ENCODE data around the gene TMEM72. TPM values are rescaled to one million over a fixed set of nuclear protein-coding genes. Genes with fewer than 3 reads are reported as not detected.

The TMEM72 gene
- total and polyA plus RNA-seq, 2 donors (not counting 1 experiment from before 2014, with no cell fraction given): not detected

- H3K9ac ChIP-seq (ENCODE audit: low read length): peak overlapping the region; percentile 15
- no peak for ATAC-seq (ENCODE audit: low read depth)
- no peak for TF ChIP-seq EZH2 (IDR thresholded peaks at IDR 0.05; ENCODE audit: borderline replicate concordance, insufficient read depth, low read depth, low read length, poor library complexity, severe bottlenecking)
- TF ChIP-seq, protein P1, sequence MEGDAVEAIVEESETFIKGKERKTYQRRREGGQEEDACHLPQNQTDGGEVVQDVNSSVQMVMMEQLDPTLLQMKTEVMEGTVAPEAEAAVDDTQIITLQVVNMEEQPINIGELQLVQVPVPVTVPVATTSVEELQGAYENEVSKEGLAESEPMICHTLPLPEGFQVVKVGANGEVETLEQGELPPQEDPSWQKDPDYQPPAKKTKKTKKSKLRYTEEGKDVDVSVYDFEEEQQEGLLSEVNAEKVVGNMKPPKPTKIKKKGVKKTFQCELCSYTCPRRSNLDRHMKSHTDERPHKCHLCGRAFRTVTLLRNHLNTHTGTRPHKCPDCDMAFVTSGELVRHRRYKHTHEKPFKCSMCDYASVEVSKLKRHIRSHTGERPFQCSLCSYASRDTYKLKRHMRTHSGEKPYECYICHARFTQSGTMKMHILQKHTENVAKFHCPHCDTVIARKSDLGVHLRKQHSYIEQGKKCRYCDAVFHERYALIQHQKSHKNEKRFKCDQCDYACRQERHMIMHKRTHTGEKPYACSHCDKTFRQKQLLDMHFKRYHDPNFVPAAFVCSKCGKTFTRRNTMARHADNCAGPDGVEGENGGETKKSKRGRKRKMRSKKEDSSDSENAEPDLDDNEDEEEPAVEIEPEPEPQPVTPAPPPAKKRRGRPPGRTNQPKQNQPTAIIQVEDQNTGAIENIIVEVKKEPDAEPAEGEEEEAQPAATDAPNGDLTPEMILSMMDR (IDR thresholded peaks at IDR 0.05): no peak
- 33% methylated on average over 13 of the region's 15 CpGs for WGBS (ENCODE audit: insufficient coverage)
- no peaks in the 10 kb centered on the region for H3K36me3 ChIP-seq (replicated peaks in 1 of 2; ENCODE audit: control extremely low read depth in 1 of 2, control insufficient read depth in 1 of 2, extremely low read depth in 1 of 2, insufficient read depth in 2 of 2, low read length in 1 of 2)
- no peaks in the 10 kb centered on the region for H3K9me3 ChIP-seq (ENCODE audit: control extremely low read depth in 1 of 3, control insufficient read depth in 2 of 3, insufficient read depth in 1 of 3, low read length in 2 of 3)
- peaks cover 52 to 80% of the 10 kb centered on the region in 2 donors for H3K4me1 ChIP-seq (ENCODE audit: control insufficient read depth in 2 of 2, insufficient read depth in 2 of 2, low read length in 2 of 2)
- intact Hi-C loops (cut with micrococcal nuclease): no loop called here
- peak overlapping the region; percentile 61 for H2AFZ ChIP-seq (ENCODE audit: insufficient read depth, low read depth, low read length, poor library complexity, severe bottlenecking)
- no peak overlapping the region for H3K27ac ChIP-seq (ENCODE audit: low read length in 2 of 2)
- DNase-seq: no peak
- peak overlapping the region; percentile 50 for H3K27ac Mint-ChIP-seq
- H3K79me2 ChIP-seq (ENCODE audit: control insufficient read depth, insufficient read depth, low read length): peaks cover 10% of the 10 kb centered on the region
- peak overlapping the region; percentile 56 for H3K4me2 ChIP-seq (replicated peaks; ENCODE audit: low read depth, low read length, poor library complexity, severe bottlenecking)
- no peaks in the 10 kb centered on the region for H3K9me3 Mint-ChIP-seq (ENCODE audit: insufficient read depth)
- ChIA-PET POLR2A (interaction anchor here (1.1 to 1.5 kb wide), 2 partner anchors 36 to 39 kb away, joined by 3 read pairs; no protein-coding TSS in a partner anchor), CTCF (interaction anchor here (0.8 to 3.7 kb wide), 10 partner anchors 9 to 43 kb away, joined by 3 to 24 read pairs (median 5); no protein-coding TSS in a partner anchor)
- H4K20me1 ChIP-seq (ENCODE audit: control insufficient read depth, insufficient read depth, low read length, poor library complexity, severe bottlenecking): no peaks in the 10 kb centered on the region
- H3K4me3 Mint-ChIP-seq: peak overlapping the region; percentile 56
- H3K27me3 ChIP-seq (replicated peaks in 1 of 4; ENCODE audit: control extremely low read depth in 1 of 4, control insufficient read depth in 3 of 4, insufficient read depth in 4 of 4, low read length in 3 of 4): peaks cover 0 to 2% (median 0%) of the 10 kb centered on the region in 4 experiments
- H3K27me3 Mint-ChIP-seq: no peaks in the 10 kb centered on the region
- H3K4me1 Mint-ChIP-seq: peaks cover 71% of the 10 kb centered on the region
- H3K4me3 ChIP-seq (ENCODE audit: control extremely low read depth in 1 of 5, extremely low read depth in 1 of 5, insufficient read depth in 1 of 5, low read depth in 2 of 5, low read length in 4 of 5): peak overlapping the region in 1 of 5 experiments; percentile 18
These were observed 52.9 kb downstream of the TMEM72 start for GRCh38 chr10:44963772-44964633.

- peak overlapping the region; percentile 22 for H3K27ac Mint-ChIP-seq
- no CpG with 5 or more reads among the region's 1 CpG for WGBS (ENCODE audit: insufficient coverage)
- DNase-seq: no peak
These were observed 54.0 kb downstream of the TMEM72 start for GRCh38 chr10:44965104-44965503.

More at GRCh38 chr10:44965104-44965503, 54.0 kb downstream of the TMEM72 start:
- H3K9ac ChIP-seq (ENCODE audit: low read length): no peak overlapping the region
- no peak for ATAC-seq (ENCODE audit: low read depth)
- H3K4me3 Mint-ChIP-seq: no peak overlapping the region
- no peak overlapping the region for H2AFZ ChIP-seq (ENCODE audit: insufficient read depth, low read depth, low read length, poor library complexity, severe bottlenecking)
- POLR2A ChIA-PET: interaction anchor here (1.1 kb wide), 1 partner anchor 35 kb away, joined by 3 read pairs; no protein-coding TSS in a partner anchor
- H3K27me3 Mint-ChIP-seq: no peaks in the 10 kb centered on the region
- H4K20me1 ChIP-seq (ENCODE audit: control insufficient read depth, insufficient read depth, low read length, poor library complexity, severe bottlenecking): no peaks in the 10 kb centered on the region
- H3K4me1 ChIP-seq (ENCODE audit: control insufficient read depth in 2 of 2, insufficient read depth in 2 of 2, low read length in 2 of 2): peaks cover 49 to 74% of the 10 kb centered on the region in 2 donors
- peaks cover 0 to 2% (median 0%) of the 10 kb centered on the region in 4 experiments for H3K27me3 ChIP-seq (replicated peaks in 1 of 4; ENCODE audit: control extremely low read depth in 1 of 4, control insufficient read depth in 3 of 4, insufficient read depth in 4 of 4, low read length in 3 of 4)
- no peak overlapping the region for H3K4me3 ChIP-seq (ENCODE audit: control extremely low read depth in 1 of 5, extremely low read depth in 1 of 5, insufficient read depth in 1 of 5, low read depth in 2 of 5, low read length in 4 of 5)
- H3K9me3 ChIP-seq (ENCODE audit: control extremely low read depth in 1 of 3, control insufficient read depth in 2 of 3, insufficient read depth in 1 of 3, low read length in 2 of 3): no peaks in the 10 kb centered on the region
- no peaks in the 10 kb centered on the region for H3K9me3 Mint-ChIP-seq (ENCODE audit: insufficient read depth)
- no peak overlapping the region for H3K4me2 ChIP-seq (replicated peaks; ENCODE audit: low read depth, low read length, poor library complexity, severe bottlenecking)
- no peaks in the 10 kb centered on the region for H3K36me3 ChIP-seq (replicated peaks in 1 of 2; ENCODE audit: control extremely low read depth in 1 of 2, control insufficient read depth in 1 of 2, extremely low read depth in 1 of 2, insufficient read depth in 2 of 2, low read length in 1 of 2)
- intact Hi-C loops (cut with micrococcal nuclease): no loop called here
- TF ChIP-seq EZH2 (IDR thresholded peaks at IDR 0.05; ENCODE audit: borderline replicate concordance, insufficient read depth, low read depth, low read length, poor library complexity, severe bottlenecking): no peak
- TF ChIP-seq, protein P1 (IDR thresholded peaks at IDR 0.05): no peak
- peaks cover 68% of the 10 kb centered on the region for H3K4me1 Mint-ChIP-seq
- peaks cover 3% of the 10 kb centered on the region for H3K79me2 ChIP-seq (ENCODE audit: control insufficient read depth, insufficient read depth, low read length)
- H3K27ac ChIP-seq (ENCODE audit: low read length in 2 of 2): no peak overlapping the region
- CTCF ChIA-PET: interaction anchor here (1.4 to 4.2 kb wide), 3 partner anchors 8 to 34 kb away, joined by 3 to 24 read pairs (median 24); no protein-coding TSS in a partner anchor

All from B cell (primary cell).